A549 treated with AZD9567 at 1 μM for 4 hours (cell line): Measurements from ENCODE around the gene BHMT2. TPM values are rescaled to one million over a fixed set of nuclear protein-coding genes. Genes with fewer than 3 reads are reported as not detected.

Experiments
- total RNA-seq: library from RNA; stranded (reverse); fragments of 200-300 nt; extraction: Qiagen RNA extraction; gene quantifications from 5 replicates; pipeline ENCODE4 v1.2.3, GENCODE V29; 2022; ENCODE audit not compliant: insufficient read depth

The BHMT2 gene, protein sequence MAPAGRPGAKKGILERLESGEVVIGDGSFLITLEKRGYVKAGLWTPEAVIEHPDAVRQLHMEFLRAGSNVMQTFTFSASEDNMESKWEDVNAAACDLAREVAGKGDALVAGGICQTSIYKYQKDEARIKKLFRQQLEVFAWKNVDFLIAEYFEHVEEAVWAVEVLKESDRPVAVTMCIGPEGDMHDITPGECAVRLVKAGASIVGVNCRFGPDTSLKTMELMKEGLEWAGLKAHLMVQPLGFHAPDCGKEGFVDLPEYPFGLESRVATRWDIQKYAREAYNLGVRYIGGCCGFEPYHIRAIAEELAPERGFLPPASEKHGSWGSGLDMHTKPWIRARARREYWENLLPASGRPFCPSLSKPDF
- 0.97 TPM in 1 of 5 replicates, not detected in the others for total RNA-seq

DNA sequence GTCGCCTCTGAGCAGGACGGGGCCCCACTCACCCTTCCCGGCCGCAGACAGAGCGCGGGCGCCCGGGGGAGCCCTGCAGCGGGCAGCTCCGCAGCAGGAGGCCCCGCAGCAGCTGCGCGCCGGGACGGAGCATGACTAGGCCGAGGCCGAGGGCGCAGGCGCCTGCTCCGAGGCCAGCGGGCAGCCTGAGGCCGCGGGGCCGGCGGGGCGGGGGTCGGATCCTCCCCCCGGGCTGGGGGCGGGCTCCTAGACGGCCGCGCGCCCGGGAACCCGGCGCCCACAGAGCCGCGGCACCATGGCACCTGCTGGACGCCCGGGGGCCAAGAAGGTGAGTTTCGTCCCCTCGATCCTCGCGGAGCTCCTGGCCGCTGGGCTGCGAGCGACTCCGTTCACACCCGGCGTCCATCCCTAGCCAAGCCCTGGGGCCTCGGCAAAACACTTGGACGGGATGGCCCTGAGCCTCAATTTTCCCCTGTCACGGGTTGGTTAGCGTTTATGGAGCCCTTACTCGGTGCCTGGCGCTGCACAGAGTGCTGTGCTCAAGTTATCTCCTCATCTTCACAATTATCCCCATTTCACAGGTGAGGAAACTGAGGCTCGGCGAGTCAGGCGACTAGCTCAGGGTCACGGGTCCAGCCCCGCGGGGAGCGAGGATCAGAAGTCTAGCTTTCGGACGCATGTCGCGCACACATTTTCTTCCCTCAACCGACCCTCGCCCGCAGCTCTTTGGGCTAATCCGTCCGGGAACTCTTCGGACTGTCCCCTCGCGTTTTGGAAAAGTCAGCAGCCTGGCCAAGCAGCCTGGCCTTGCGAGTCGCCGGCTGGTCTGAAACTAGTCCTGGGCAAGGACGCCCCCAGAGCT lies at the start of gene BHMT2, which contains the start of gene DMGDH:
Gene BHMT2, plus strand, starts transcription at position 280 of the 862 bp plus-strand sequence. Its CDS starts 16 bp downstream, at position 296.
Gene DMGDH, minus strand, starts transcription at position 187 of the 862 bp plus-strand sequence. Its CDS starts 54 bp downstream, at position 133.

DNA sequence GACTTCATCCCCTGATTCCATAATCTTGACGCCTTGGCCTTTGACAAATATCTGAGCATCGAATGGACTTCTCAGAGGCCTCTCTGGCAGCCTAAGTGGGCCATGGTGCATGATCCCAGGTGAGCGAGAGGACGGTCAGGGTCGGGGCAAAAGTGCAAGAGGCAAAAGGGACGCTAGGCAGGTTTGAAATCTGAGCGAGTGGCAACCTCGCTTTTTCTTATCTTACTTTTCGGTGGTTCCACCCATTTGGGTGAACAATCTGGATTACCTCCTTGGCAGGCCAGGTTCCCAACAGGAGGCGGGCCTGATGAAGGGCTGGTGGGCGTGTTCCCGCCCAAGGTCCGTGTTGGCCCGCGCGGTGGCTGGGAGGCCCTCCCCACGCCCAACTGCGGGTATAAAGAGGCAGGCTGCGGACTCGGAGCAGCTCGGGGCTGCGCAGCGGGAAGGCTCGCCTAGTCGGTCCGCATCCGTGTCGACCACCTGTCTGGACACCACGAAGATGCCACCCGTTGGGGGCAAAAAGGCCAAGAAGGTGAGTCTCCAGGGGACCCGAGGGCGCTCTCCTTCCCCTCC lies 41.9 kb downstream of the BHMT2 start, which contains the start of gene BHMT:
Gene BHMT, plus strand, starts transcription at position 423 of the 573 bp plus-strand sequence. Its CDS starts 77 bp downstream, at position 500.

Other genes starting within 250 kb of the BHMT2 start
- 7.3 to 11.1 TPM (median 7.7 TPM) in 5 replicates for gene ARSB, start 84.5 kb upstream of the BHMT2 start, total RNA-seq
- not detected in 5 replicates for gene DMGDH, start 93 bp upstream of the BHMT2 start, total RNA-seq
- gene BHMT, start 42.0 kb downstream of the BHMT2 start, total RNA-seq = 0.05 TPM in 1 of 5 replicates, not detected in the others
- gene JMY, start 166.4 kb downstream of the BHMT2 start, total RNA-seq = 2.4 to 3.6 TPM (median 3.5 TPM) in 5 replicates